H9 (cell line): Measurements from ENCODE around the gene SVOP. TPM values are rescaled to one million over a fixed set of nuclear protein-coding genes. Genes with fewer than 3 reads are reported as not detected.

ENCODE experiments used
- DNase-seq: peaks from one replicate; pipeline ENCODE4 v3.0.0-alpha.2; 2017
- H2AFZ ChIP-seq: one replicate; pipeline ENCODE4 v1.6.1; 2013; ENCODE audit warnings: mild to moderate bottlenecking, low read length, control low read depth, moderate library complexity
- H2AK5ac ChIP-seq: 2 replicates; pipeline ENCODE4 v1.6.1; 2013; ENCODE audit warnings: low read length, control low read depth, mixed read lengths; ENCODE audit not compliant: insufficient read length
- H2BK120ac ChIP-seq: one replicate; pipeline ENCODE4 v1.6.1; 2013; ENCODE audit warnings: low read depth, mild to moderate bottlenecking, low read length, control low read depth, inconsistent platforms; ENCODE audit not compliant: poor library complexity, severe bottlenecking
- H2BK12ac ChIP-seq: 2 replicates; pipeline ENCODE4 v1.6.1; 2013; ENCODE audit warnings: low read length, control low read depth, mixed read lengths, low read depth; ENCODE audit not compliant: insufficient read length
- H2BK15ac ChIP-seq: 2 replicates; pipeline ENCODE4 v1.6.1; 2013; ENCODE audit warnings: low read depth, low read length, control low read depth
- H2BK20ac ChIP-seq: one replicate; pipeline ENCODE4 v1.6.1; 2013; ENCODE audit warnings: low read depth, mild to moderate bottlenecking, low read length, control low read depth, inconsistent platforms; ENCODE audit not compliant: poor library complexity, severe bottlenecking
- H2BK5ac ChIP-seq: 2 replicates; pipeline ENCODE4 v1.6.1; 2013; ENCODE audit warnings: low read length, control low read depth, mixed read lengths; ENCODE audit not compliant: insufficient read length
- H3K14ac ChIP-seq: 2 replicates; pipeline ENCODE4 v1.6.1; 2013; ENCODE audit warnings: low read length, control low read depth; ENCODE audit not compliant: insufficient read depth
- H3K18ac ChIP-seq: 2 replicates; pipeline ENCODE4 v1.6.1; 2013; ENCODE audit warnings: low read depth, mild to moderate bottlenecking, mixed read lengths, low read length, control low read depth; ENCODE audit not compliant: insufficient read length
- H3K23ac ChIP-seq: 2 replicates; pipeline ENCODE4 v1.6.1; 2013; ENCODE audit warnings: low read length, control low read depth, mixed read lengths, low read depth; ENCODE audit not compliant: insufficient read length
- H3K23me2 ChIP-seq: 2 replicates; pipeline ENCODE4 v1.6.1; 2013; ENCODE audit warnings: low read depth, mild to moderate bottlenecking, mixed read lengths, low read length, control low read depth; ENCODE audit not compliant: insufficient read length, poor library complexity, severe bottlenecking
- H3K27ac ChIP-seq: 2 replicates; pipeline ENCODE4 v1.5.1; 2013; ENCODE audit warnings: low read length, control low read depth, mixed read lengths, low read depth; ENCODE audit not compliant: insufficient read length
- H3K27me3 ChIP-seq: 2 replicates; pipeline ENCODE4 v1.6.1; 2013; ENCODE audit warnings: low read length, control low read depth, inconsistent platforms; ENCODE audit not compliant: insufficient read depth
- H3K4ac ChIP-seq: 2 replicates; pipeline ENCODE4 v1.6.1; 2013; ENCODE audit warnings: low read depth, mild to moderate bottlenecking, control low read depth, inconsistent platforms, low read length, moderate library complexity
- H3K4me1 ChIP-seq: 2 replicates; pipeline ENCODE4 v1.6.1; 2013; ENCODE audit warnings: low read length, control low read depth, inconsistent platforms; ENCODE audit not compliant: insufficient read depth
- H3K4me2 ChIP-seq: 2 replicates; pipeline ENCODE4 v1.6.1; 2013; ENCODE audit warnings: low read length, control low read depth, mixed read lengths; ENCODE audit not compliant: insufficient read length, insufficient read depth
- H3K56ac ChIP-seq: 2 replicates; pipeline ENCODE4 v1.6.1; 2013; ENCODE audit warnings: low read depth, mild to moderate bottlenecking, mixed read lengths, low read length, control low read depth; ENCODE audit not compliant: insufficient read length
- H3K79me1 ChIP-seq: 2 replicates; pipeline ENCODE4 v1.6.1; 2013; ENCODE audit warnings: low read depth, mild to moderate bottlenecking, moderate library complexity, low read length, control low read depth, inconsistent platforms; ENCODE audit not compliant: insufficient read depth, poor library complexity, severe bottlenecking
- H3K79me2 ChIP-seq: 2 replicates; pipeline ENCODE4 v1.6.1; 2013; ENCODE audit warnings: low read length, control low read depth, inconsistent platforms; ENCODE audit not compliant: insufficient read depth
- H3K9ac ChIP-seq: 2 replicates; pipeline ENCODE4 v1.6.1; 2013; ENCODE audit warnings: low read length, control low read depth, mixed read lengths; ENCODE audit not compliant: insufficient read length; ENCODE audit errors: extremely low read depth
- H3K9me3 ChIP-seq: one replicate; pipeline ENCODE4 v1.6.1; 2013; ENCODE audit warnings: low read depth, low read length, inconsistent platforms; ENCODE audit not compliant: control insufficient read depth
- H3T11ph ChIP-seq: one replicate; pipeline ENCODE4 v1.6.1; 2013; ENCODE audit warnings: mild to moderate bottlenecking, low read length, control low read depth, inconsistent platforms
- H4K20me1 ChIP-seq: one replicate; pipeline ENCODE4 v1.6.1; 2013; ENCODE audit not compliant: control insufficient read depth, insufficient read length, insufficient read depth
- H4K5ac ChIP-seq: 2 replicates; pipeline ENCODE4 v1.6.1; 2013; ENCODE audit warnings: low read depth, mild to moderate bottlenecking, mixed read lengths, low read length, control low read depth; ENCODE audit not compliant: insufficient read length
- H4K8ac ChIP-seq: replicated peaks from 2 replicates; pipeline ENCODE4 v1.6.1; 2013; ENCODE audit warnings: low read length, control low read depth, mixed read lengths, low read depth; ENCODE audit not compliant: insufficient read length
- H4K91ac ChIP-seq: 2 replicates; pipeline ENCODE4 v1.6.1; 2013; ENCODE audit warnings: low read depth, mild to moderate bottlenecking, moderate library complexity, mixed read lengths, low read length, control low read depth; ENCODE audit not compliant: insufficient read length
- H3K27ac Mint-ChIP-seq, 3 experiments: 2 replicates in 2 of 3; 3 replicates in 1 of 3; pipeline ENCODE4 v1.8.0; 2020 to 2021; ENCODE audit warnings: mixed read lengths in 3 of 3, mild to moderate bottlenecking in 1 of 3, moderate library complexity in 1 of 3
- H3K27me3 Mint-ChIP-seq: 2 replicates; pipeline ENCODE4 v1.8.0; 2021; ENCODE audit warnings: low read depth, mild to moderate bottlenecking, moderate library complexity, mixed read lengths
- H3K36me3 Mint-ChIP-seq, 3 experiments: 2 replicates in 2 of 3; 3 replicates in 1 of 3; pipeline ENCODE4 v1.8.0; 2020 to 2021; ENCODE audit warnings: low read depth in 3 of 3, mixed read lengths in 3 of 3; ENCODE audit not compliant: insufficient read depth in 1 of 3
- H3K4me1 Mint-ChIP-seq, 2 experiments: 2 replicates each; pipeline ENCODE4 v1.8.0; 2020; ENCODE audit warnings: mixed read lengths in 2 of 2
- H3K4me3 Mint-ChIP-seq, 2 experiments: 2 replicates in 1 of 2; 3 replicates in 1 of 2; pipeline ENCODE4 v1.8.0; 2020 to 2021; ENCODE audit warnings: mild to moderate bottlenecking in 2 of 2, mixed read lengths in 2 of 2, moderate library complexity in 1 of 2
- H3K9me3 Mint-ChIP-seq, 2 experiments: 2 replicates in 1 of 2; 3 replicates in 1 of 2; pipeline ENCODE4 v1.8.0; 2020; ENCODE audit warnings: mild to moderate bottlenecking in 2 of 2, mixed read lengths in 2 of 2, moderate library complexity in 1 of 2
- CTCF ChIP-seq: fragments of 200-600 bp; sonication (generic); conservative IDR thresholded peaks from 3 replicates; pipeline ENCODE4 v1.8.0; 2021; ENCODE audit warnings: antibody characterized with exemption, mild to moderate bottlenecking
- WGBS: extraction: QIAGEN DNeasy Blood & Tissue Kit; methylation state at CpG from one replicate; pipeline ENCODE4 v1.1.7; 2013; ENCODE audit warnings: missing lambda C conversion rate, low lambda C conversion rate, mixed read lengths; ENCODE audit not compliant: insufficient read length; ENCODE audit errors: extremely low coverage; 5-methylcytosine and 5-hydroxymethylcytosine counted together
- total RNA-seq: library from RNA; stranded (reverse); gene quantifications from 2 replicates; pipeline ENCODE4 v1.2.1, GENCODE V29; 2021

SVOP gene
- total RNA-seq, 1 experiment from 2014 or later = 0.15 TPM

GRCh38 chr12:109058773-109059172 is 37.9 kb upstream of the SVOP start:
- H3K27ac Mint-ChIP-seq = no peak overlapping the region
- H3K79me1 ChIP-seq = no peaks in the 10 kb centered on the region
- peaks cover 0 to 8% (median 2%) of the 10 kb centered on the region in 3 experiments; a peak in 1 of 7 replicates for H3K36me3 Mint-ChIP-seq
- no peak overlapping the region for H3K4me2 ChIP-seq
- no peak overlapping the region for H4K91ac ChIP-seq
- H3K9me3 Mint-ChIP-seq = no peaks in the 10 kb centered on the region
- H3K9ac ChIP-seq = no peak overlapping the region
- H2AFZ ChIP-seq = no peak overlapping the region
- H4K5ac ChIP-seq = no peak overlapping the region
- H2BK15ac ChIP-seq = no peak overlapping the region
- no peak overlapping the region for H2BK12ac ChIP-seq
- no peaks in the 10 kb centered on the region for H3K4me1 ChIP-seq
- H4K20me1 ChIP-seq = no peaks in the 10 kb centered on the region
- no peaks in the 10 kb centered on the region for H3K27me3 ChIP-seq
- H3K27ac ChIP-seq = no peak overlapping the region
- no peak overlapping the region for H2BK5ac ChIP-seq
- no peak overlapping the region for H3K4me3 Mint-ChIP-seq
- H2BK120ac ChIP-seq = no peak overlapping the region
- H3K79me2 ChIP-seq = no peaks in the 10 kb centered on the region
- H3K4me1 Mint-ChIP-seq = peaks cover 2% of the 10 kb centered on the region in 2 experiments
- no CpG with 5 or more reads among the region's 6 CpGs for WGBS
- H3K23ac ChIP-seq = no peak overlapping the region
- no peak overlapping the region for H4K8ac ChIP-seq
- no peak overlapping the region for H3T11ph ChIP-seq
- no peak overlapping the region for H3K56ac ChIP-seq
- no peak overlapping the region for H2AK5ac ChIP-seq
- no peaks in the 10 kb centered on the region for H3K23me2 ChIP-seq
- H3K4ac ChIP-seq = no peak overlapping the region
- no peak for TF ChIP-seq CTCF
- no peaks in the 10 kb centered on the region for H3K27me3 Mint-ChIP-seq
- DNase-seq = no peak
- no peak overlapping the region for H3K14ac ChIP-seq
- no peak overlapping the region for H2BK20ac ChIP-seq
- H3K18ac ChIP-seq = no peak overlapping the region
- no peaks in the 10 kb centered on the region for H3K9me3 ChIP-seq
